Measurements from ENCODE around the gene PLA2G4E. TPM values are rescaled to one million over a fixed set of nuclear protein-coding genes. Genes with fewer than 3 reads are reported as not detected.

PLA2G4E gene
- total RNA-seq = 1 to 10 TPM in 2 of 6 donors, under 1 TPM in 2, not detected in 2; 0.13 to 5.2 (median 1.1) TPM

- H3K27me3 ChIP-seq = no peaks in the 10 kb centered on the region
- no peaks in the 10 kb centered on the region for H3K36me3 ChIP-seq
- no peaks in the 10 kb centered on the region for H3K9me3 ChIP-seq
- DNase-seq (no peak), ATAC-seq (ENCODE audit: low FRiP score in 2 of 2) (no peak)
- no peak within 1 kb of the TSS for H3K4me3 ChIP-seq
- peak within 1 kb of the TSS in 1 of 4 donors; percentile 65 for H3K27ac ChIP-seq
- WGBS, 2 donors = 92 to 94% methylated on average over 2 to 5 of the region's 5 CpGs
- no peak for TF ChIP-seq POLR2A (IDR thresholded peaks at IDR 0.05)
- no peak for TF ChIP-seq POLR2AphosphoS5 (IDR thresholded peaks at IDR 0.05)
- no peak for TF ChIP-seq EP300 (IDR thresholded peaks at IDR 0.05)
- no peak for TF ChIP-seq CTCF (IDR thresholded peaks at IDR 0.05)
- H3K4me1 ChIP-seq = peaks cover 0 to 23% (median 7%) of the 10 kb centered on the region in 4 donors
Observed at GRCh38 chr15:42020713-42021273, at the start of gene PLA2G4E. Gene PLA2G4E, minus strand, starts transcription at chr15:42021042. Its CDS starts 12 bp downstream, at chr15:42021030.

- 84 to 94% methylated on average over 12 to 16 of the region's 16 CpGs for WGBS, 2 donors
- no peak overlapping the region for H3K27ac ChIP-seq
- no peaks in the 10 kb centered on the region for H3K9me3 ChIP-seq
- peaks cover 0 to 12% (median 7%) of the 10 kb centered on the region in 4 donors for H3K4me1 ChIP-seq
- H3K36me3 ChIP-seq = no peaks in the 10 kb centered on the region
- TF ChIP-seq CTCF (IDR thresholded peaks at IDR 0.05) (no peak), POLR2AphosphoS5 (IDR thresholded peaks at IDR 0.05) (no peak), POLR2A (IDR thresholded peaks at IDR 0.05) (no peak), EP300 (IDR thresholded peaks at IDR 0.05) (no peak)
- DNase-seq = peak; percentile 12 to 65
- ATAC-seq (ENCODE audit: low FRiP score in 2 of 2) = no peak
- no peak overlapping the region for H3K4me3 ChIP-seq
- no peaks in the 10 kb centered on the region for H3K27me3 ChIP-seq
Observed at GRCh38 chr15:42070279-42070975, 49.6 kb upstream of the PLA2G4E start.

GRCh38 chr15:42069496-42070278, 48.8 kb upstream of the PLA2G4E start:
- H3K27ac ChIP-seq = no peak overlapping the region
- WGBS, 2 donors = 80 to 88% methylated on average over 5 to 17 of the region's 17 CpGs
- peak; percentile 14 to 72 for DNase-seq
- H3K36me3 ChIP-seq = no peaks in the 10 kb centered on the region
- peaks cover 0 to 19% (median 6%) of the 10 kb centered on the region in 4 donors for H3K4me1 ChIP-seq
- H3K9me3 ChIP-seq = no peaks in the 10 kb centered on the region
- TF ChIP-seq EP300 (IDR thresholded peaks at IDR 0.05) = no peak
- no peak for TF ChIP-seq POLR2AphosphoS5 (IDR thresholded peaks at IDR 0.05)
- TF ChIP-seq POLR2A (IDR thresholded peaks at IDR 0.05) = no peak
- no peak for TF ChIP-seq CTCF (IDR thresholded peaks at IDR 0.05)
- no peak overlapping the region for H3K4me3 ChIP-seq
- no peak for ATAC-seq (ENCODE audit: low FRiP score in 2 of 2)
- no peaks in the 10 kb centered on the region for H3K27me3 ChIP-seq

GRCh38 chr15:42069025-42069424, 48.2 kb upstream of the PLA2G4E start:
- peaks cover 0 to 20% (median 6%) of the 10 kb centered on the region in 4 donors for H3K4me1 ChIP-seq
- TF ChIP-seq EP300 (IDR thresholded peaks at IDR 0.05) (no peak), POLR2AphosphoS5 (IDR thresholded peaks at IDR 0.05) (no peak), CTCF (IDR thresholded peaks at IDR 0.05) (no peak), POLR2A (IDR thresholded peaks at IDR 0.05) (no peak)
- H3K27ac ChIP-seq = no peak overlapping the region
- no peak for ATAC-seq (ENCODE audit: low FRiP score in 2 of 2)
- H3K9me3 ChIP-seq = no peaks in the 10 kb centered on the region
- no peak for DNase-seq
- no peak overlapping the region for H3K4me3 ChIP-seq
- no peaks in the 10 kb centered on the region for H3K36me3 ChIP-seq
- WGBS, 2 donors = 86 to 90% methylated on average over 7 of the region's 7 CpGs
- H3K27me3 ChIP-seq = no peaks in the 10 kb centered on the region
